ENCODE results near the gene GLIPR1L1.
A peak's percentile ranks its signal among the peaks of the same experiment; 100 is the strongest.

Gene GLIPR1L1

GRCh38 chr12:75354011-75354410 lies 19.5 kb downstream of the GLIPR1L1 start:
- DNase-seq: no peak

DNA sequence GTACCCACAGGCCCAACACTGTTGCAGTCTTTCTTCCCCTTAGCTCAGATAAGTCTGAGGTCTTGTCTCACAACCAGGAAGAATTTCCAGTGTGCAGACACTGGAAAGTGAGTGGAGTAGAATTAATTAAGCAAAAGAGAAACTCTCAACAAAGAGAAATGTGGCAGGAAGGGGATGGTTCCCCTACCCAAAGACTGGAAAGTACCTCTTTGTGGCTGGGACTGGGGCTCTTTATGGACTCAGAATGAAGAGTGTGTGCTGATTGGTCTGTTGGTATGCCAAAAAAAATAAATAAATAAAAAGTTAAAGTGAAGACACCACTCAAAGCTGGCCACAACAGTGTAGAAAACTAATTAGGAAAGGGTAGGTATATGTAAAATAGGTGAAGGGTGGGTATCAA lies 26.4 kb downstream of the GLIPR1L1 start:
- peak; percentile 13 for DNase-seq

GRCh38 chr12:75361408-75361807 lies 26.9 kb downstream of the GLIPR1L1 start:
- DNase-seq: no peak

DNA sequence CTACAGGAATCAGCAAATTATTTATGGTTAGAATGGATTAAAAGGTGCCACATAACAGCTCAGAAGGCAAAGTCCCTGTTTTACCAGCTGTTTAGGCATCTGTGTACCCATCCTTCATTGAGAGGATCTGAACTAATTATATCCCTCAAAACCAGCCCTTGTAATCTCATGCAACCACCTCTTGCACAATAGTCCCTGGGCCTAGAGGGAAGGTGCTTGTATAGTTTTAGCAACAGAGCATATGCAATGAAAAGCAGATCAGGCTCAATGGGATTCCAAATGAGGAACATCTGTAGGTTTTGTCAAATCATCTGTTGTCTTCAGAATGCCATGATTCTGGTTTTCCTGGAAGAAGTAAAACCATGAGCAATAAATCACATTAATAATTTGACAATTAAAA lies 30.4 kb downstream of the GLIPR1L1 start:
- no peak for DNase-seq

DNA sequence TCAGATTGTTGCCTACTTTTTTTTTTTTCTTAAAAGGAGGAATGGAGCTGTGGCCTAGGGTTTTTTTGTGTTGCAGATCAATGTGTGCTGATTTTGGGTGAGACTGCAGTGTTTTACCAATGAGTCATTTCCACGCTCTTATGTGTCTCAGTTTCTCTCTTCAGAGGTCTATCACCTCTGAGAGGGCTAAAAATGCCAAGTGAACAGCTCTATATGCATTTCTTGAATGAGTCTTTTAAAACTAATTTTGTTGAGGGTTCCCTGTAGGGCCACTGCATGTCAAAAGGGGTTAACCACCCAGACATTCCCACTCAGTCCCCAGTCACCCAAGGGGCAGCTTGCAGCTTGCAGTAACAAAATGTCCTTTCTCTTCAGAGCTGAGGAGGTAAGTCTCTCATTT lies 32.2 kb downstream of the GLIPR1L1 start:
- DNase-seq: peak; percentile 26

DNA sequence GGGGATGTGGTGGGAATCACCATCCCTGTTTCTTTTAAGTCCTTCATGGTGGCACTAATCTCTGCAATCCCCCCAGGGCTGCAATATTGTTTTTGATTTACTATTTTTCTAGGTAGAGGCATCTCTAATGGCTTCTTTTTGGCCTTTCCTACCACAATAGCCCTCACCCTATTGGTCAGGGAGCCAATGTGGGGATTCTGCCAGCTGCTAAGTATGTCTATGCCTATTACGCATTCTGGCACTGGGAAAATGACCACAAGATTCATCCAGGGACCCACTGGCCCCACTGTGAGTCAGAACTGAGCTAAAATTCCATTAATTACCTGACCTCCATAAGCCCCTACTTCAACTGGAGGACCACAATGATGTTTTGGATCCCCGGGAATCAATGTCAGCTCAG lies 40.5 kb downstream of the GLIPR1L1 start:
- no peak for DNase-seq

GRCh38 chr12:75378354-75378753 lies 43.9 kb downstream of the GLIPR1L1 start:
- no peak for DNase-seq

GRCh38 chr12:75389061-75389460 lies 54.6 kb downstream of the GLIPR1L1 start:
- no peak for DNase-seq

- no peak for DNase-seq
Observed at GRCh38 chr12:75389706-75390105, 55.2 kb downstream of the GLIPR1L1 start.

DNA sequence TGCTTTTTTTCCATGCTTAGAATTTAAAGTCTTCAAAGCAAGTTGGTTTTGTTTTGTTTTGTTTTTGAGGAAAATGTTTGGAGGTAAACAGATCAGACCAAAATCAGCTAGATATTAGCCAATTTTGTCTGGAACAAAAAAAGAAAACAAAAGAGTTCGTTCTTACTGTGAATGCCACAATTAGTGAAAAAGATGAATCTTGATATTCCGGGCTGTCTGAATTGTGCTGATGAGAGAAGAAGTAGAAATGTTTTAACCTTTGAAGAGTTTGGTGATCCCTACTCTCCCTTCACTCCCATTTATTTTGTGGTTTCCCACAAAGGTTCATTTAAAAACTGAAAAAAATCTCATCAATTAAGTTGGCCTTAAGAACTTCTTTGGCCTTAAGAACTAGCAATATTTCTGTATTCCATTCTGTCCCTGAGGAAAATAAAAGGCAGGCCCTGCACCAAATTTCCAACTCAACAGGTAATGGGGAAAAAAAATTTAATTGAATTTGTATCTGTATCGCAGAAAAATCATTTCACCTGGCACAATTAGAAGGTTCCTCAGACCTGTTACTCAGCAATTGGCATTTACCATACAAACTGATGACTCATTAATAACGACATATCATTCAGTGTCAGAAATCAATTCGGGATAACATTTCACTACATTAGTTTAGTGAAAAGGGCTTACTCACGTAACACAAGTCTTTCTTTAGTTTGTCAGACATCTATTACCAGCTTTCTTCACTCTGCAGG lies 55.9 kb downstream of the GLIPR1L1 start:
- no peak for DNase-seq

DNA sequence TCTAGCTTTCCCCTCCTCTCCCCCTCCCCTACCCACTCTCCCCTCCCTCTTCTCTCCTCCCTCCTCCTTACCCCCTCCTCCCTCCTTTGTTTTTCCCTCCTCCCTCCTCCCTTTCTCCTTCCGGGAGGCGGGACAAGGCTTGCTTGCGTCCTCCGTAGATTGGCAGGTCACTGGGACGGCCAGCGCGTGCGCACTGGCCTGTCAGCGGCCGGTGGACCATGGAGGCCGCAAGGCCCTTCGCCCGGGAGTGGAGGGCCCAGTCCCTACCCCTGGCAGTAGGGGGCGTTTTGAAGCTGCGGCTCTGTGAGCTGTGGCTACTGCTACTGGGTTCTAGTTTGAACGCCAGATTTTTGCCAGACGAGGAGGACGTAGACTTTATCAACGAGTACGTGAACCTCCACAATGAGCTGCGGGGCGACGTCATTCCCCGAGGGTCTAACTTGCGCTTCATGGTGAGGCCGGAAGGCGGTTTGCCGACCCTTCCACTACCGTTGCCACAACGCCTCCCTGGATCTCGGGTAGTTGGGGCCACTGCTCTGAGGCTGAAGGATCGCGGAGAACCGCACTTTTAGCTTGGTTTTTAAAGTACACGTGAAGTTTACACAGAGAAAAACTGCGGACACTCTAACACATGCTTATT lies 56.5 kb downstream of the GLIPR1L1 start, which contains the start of gene GLIPR1L2:
GLIPR1L2 (plus strand) TSS at position 191 of the 640 bp plus-strand sequence; CDS start at position 219, 28 bp downstream.
- DNase-seq: peak; percentile 97

GRCh38 chr12:75404231-75404630 lies 69.8 kb downstream of the GLIPR1L1 start:
- no peak for DNase-seq

DNA sequence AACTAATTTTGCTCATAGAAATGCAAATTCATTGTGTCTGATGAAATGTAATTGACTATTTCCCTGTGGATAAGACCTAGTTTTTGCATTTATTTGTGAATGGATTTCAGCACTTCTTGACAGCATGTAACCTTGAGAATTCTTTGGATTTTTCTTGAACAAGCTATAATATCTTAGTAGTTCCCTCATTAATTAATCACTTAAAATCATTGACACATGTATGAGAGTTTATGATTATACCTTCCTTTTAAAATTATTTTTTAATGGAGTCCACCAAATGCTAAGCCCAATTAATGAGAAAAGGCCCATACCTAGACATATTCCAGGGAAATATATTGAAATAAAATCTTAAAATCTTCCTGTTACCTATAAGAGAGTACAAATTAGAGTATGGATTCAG lies 73.2 kb downstream of the GLIPR1L1 start:
- no peak for DNase-seq

DNA sequence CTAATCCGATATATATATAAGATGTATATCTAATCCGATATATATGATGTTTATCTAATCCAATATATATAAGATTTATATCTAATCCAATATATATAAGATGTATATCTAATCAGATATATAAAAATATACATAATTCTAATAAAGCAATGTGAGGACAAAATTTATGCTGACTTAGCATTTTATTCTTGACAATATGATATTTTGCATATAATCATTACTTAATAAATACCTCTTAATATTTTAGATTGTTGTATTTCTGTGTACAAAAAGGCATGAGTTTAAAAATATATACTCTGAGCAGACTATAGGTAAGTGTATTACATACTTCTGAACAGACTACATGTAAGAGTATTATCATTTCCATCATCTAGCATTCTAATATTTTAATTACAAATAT lies 75.4 kb downstream of the GLIPR1L1 start:
- DNase-seq: no peak

DNA sequence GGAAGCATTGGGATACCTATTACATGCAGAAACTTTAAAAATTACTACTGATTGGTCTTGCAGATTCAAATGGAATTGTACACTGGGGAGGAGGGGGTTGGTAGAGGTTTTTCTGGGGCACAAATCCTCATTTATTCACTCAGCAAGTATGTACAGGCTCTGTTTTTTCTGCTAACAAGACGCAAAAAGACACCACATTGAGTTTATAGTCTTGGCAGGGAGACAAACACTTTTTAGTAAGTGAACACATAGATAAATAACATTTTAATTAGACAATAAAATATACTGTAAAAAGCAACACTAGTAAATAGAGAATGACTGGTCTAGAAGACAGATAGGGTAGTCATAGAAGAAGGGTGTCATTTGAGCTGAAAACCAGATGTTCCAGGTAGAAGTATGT lies 80.2 kb downstream of the GLIPR1L1 start:
- DNase-seq: no peak

DNA sequence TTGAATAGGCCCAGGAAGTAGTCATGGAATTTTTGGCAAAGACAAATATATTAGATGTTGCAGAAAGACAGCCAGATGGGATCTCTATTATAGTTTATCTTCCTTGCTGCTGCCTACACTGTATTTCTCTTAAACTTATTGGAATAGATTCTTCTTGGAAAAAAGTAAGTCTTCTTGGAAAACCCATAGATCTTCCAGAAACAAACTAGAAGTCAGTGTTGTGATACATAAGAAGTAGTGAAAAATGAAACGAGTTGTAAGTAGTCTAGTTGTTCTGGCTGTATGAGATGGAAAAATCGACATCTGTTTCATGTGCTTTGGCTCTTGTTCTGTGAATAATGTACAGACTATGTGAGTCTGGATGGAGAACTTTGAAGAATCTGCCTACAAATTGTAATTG lies 85.4 kb downstream of the GLIPR1L1 start:
- DNase-seq: no peak

All from activated CD4-positive, alpha-beta T cell treated with anti-CD3 and anti-CD28 coated beads, Interleukin-2, Interleukin-6, amounts not matched to agents 100 ng/mL and 50 ng/mL, durations not matched to agents 16 hours and 8 hours (primary cell).